ENCODE measurements around the gene KDM7A.

GRCh38 chr7:140168816-140169215 lies 8.0 kb downstream of the KDM7A start:
- TF ChIP-seq POLR2A (IDR thresholded peaks at IDR 0.05) (no peak), CTCF (IDR thresholded peaks at IDR 0.05) (no peak)

Data from upper lobe of left lung (tissue), 4 donors.